Heart right ventricle (tissue), 16 donors: Measurements from ENCODE around the gene OMD. TPM values are rescaled to one million over a fixed set of nuclear protein-coding genes. Genes with fewer than 3 reads are reported as not detected.
A peak's percentile ranks its signal among the peaks of the same experiment; 100 is the strongest.

Experiments used
- ATAC-seq, 8 donors: fragments of 200-7000 bp; cut with Tn5 transposase; one replicate each; pipeline ENCODE4 v1.9.1; 2020; ENCODE audit warnings: mild to moderate bottlenecking in 8 of 8, moderate library complexity in 8 of 8, moderate number of reproducible peaks in 1 of 8
- DNase-seq, 2 donors: peaks; one replicate each; pipeline ENCODE4 v3.0.0-alpha.2; 2020
- H3K27ac ChIP-seq, 10 donors: fragments of 200-600 bp; sonication (generic) in 2 of 10; one replicate each; pipeline versions ENCODE4 v1.5.0 to v1.8.0; 2020 to 2022; ENCODE audit warnings: mild to moderate bottlenecking in 3 of 10
- H3K27me3 ChIP-seq, 7 donors: fragments of 200-600 bp; one replicate each; pipeline ENCODE4 v1.8.0; 2021 to 2022; ENCODE audit warnings: mild to moderate bottlenecking in 2 of 7
- H3K36me3 ChIP-seq, 9 donors: fragments of 200-600 bp; sonication (generic) in 1 of 9; one replicate each; pipeline versions ENCODE4 v1.5.0 to v1.8.0; 2020 to 2022; ENCODE audit warnings: mild to moderate bottlenecking in 2 of 9
- H3K4me1 ChIP-seq, 9 donors: fragments of 200-600 bp; sonication (generic) in 1 of 9; one replicate each; pipeline versions ENCODE4 v1.5.0 to v1.8.0; 2020 to 2022; ENCODE audit warnings: mild to moderate bottlenecking in 4 of 9
- H3K4me3 ChIP-seq, 10 donors: fragments of 200-600 bp; sonication (generic) in 2 of 10; one replicate each; pipeline versions ENCODE4 v1.5.0 to v1.8.0; 2020 to 2022; ENCODE audit warnings: mild to moderate bottlenecking in 7 of 10, moderate library complexity in 2 of 10
- H3K9me3 ChIP-seq, 11 donors: fragments of 200-600 bp in 10 of 11; sonication (generic) in 2 of 11; one replicate each; pipeline versions ENCODE4 v1.5.0 to v1.8.0; 2013 to 2022; ENCODE audit warnings: mild to moderate bottlenecking in 2 of 11, control low read depth in 1 of 11, moderate library complexity in 1 of 11
- WGBS, 2 donors: extraction: QIAGEN DNeasy Blood & Tissue Kit; methylation state at CpG; one replicate each; pipeline ENCODE4 v1.1.7; 2013; ENCODE audit warnings: inconsistent platforms in 1 of 2; 5-methylcytosine and 5-hydroxymethylcytosine counted together
- intact Hi-C, 10 donors: fragments of 100-400 bp; cut with DNase I; formaldehyde crosslinking; loops; one replicate each; pipeline versions ENCODE4 v1.11.1 to v1.14.2; 2022
- polyA plus RNA-seq, 2 donors: library from polyadenylated mRNA; stranded (reverse); fragments of 200-250 nt; gene quantifications; one replicate each; pipeline ENCODE4 v1.2.3, GENCODE V29; 2013
- total RNA-seq, 10 donors: library from RNA; stranded (reverse); fragmentation: NEBNext Ultra II Directional in 3 of 10; extraction: Animal tissue kit (Norgen Biotek cat#: 25700) in 3 of 10; gene quantifications; one replicate each; pipeline versions ENCODE4 v1.2.1 to v1.2.4, GENCODE V29; 2021 to 2023
- TF ChIP-seq, protein P1 (sequence below), 9 donors: fragments of 200-600 bp; sonication (generic) in 2 of 9; IDR thresholded peaks; one replicate each; pipeline versions ENCODE4 v1.5.0 to v1.8.0; 2021 to 2022; ENCODE audit warnings: antibody characterized with exemption in 9 of 9, mild to moderate bottlenecking in 5 of 9, moderate library complexity in 1 of 9
- donor health status: Arrhythmogenic right ventricular cardiomyopathy.
- donor health status: ischemic (EF 13 %, LVEDD 7.1; RV severe dilation, severe dysfunction).
- donor health status: healthy with polysubstance abuse.
- donor health status: DM: no; HTN: yes; CAD: no.
- donor health status: DM: no; HTN: no; CAD: no.
- donor health status: ischemic (EF 25% LVEDD 6.9; RV normal size, moderate dysfunction).
- donor health status: ischemic (EF 25% LVEDD 5.7; RV mildly dilated, moderate dysfunction).
- donor health status: healthy.
- donor health status: DM: yes; HTN: yes; CAD: no.
- donor health status: Ischemic cardiomyopathy.
- donor health status: ischemic (EF 35%, LVEDD 5.7; RV mildly dilated, moderate dysfunction).
- donor health status: nonischemic (EF 11% LVEDD 7.7; RV severe dilation, severe dysfunction).
- donor health status: DM: yes; HTN: yes; CAD: no.
- donor health status: PGD.
- donor health status: ischemic (EF 29% LVEDD 5.4; RV normal size, mild dysfunction).
- donor health status: nonischemic (EF 23%, LVEDD 6.1; RV moderate dilation, normal function).

The OMD gene
- total and polyA plus RNA-seq, 12 donors, result 2.1 to 11.4 (median 4.0) TPM

DNA sequence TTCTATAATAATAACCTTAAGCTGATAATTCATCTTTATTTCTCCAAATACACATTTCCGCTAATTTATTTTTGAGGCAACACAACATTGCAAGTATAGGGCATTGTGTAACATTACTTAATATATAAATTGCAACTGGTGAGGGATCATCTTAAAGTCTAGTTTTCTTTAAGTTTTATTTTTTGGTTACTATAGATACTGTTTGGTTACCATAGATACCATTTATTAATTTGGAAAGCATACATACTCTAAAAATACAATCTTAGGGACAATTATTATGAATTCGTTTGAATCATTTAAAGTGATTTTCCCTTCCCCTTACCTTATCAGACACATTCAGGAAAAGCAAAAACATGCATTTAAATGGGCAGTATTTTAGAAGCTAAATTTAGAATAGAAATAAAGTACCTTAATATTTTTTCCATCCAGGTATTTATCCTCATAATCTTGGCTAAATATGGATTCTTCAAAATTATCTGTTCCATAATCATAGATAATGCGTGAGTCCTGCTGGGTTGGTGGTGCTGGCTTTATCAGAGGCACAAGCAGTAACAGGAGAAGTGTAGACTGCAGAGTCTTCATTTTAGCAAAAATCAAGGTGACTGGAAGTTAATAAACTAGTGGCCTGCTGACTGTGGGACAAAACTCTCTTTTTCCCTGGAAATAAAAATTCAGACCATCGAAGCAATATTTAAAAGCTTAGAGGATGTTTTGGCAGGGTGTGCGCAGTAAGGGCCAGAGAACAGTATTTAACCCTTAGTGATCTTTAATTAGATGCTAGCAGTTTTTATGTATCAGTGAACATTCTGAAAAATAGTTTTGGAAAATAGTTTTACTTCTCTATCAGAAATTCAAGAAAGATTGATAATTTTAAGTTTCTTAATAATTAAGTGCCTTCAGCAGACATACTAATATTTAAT is 21.2 kb downstream of the OMD start:
- Histone ChIP-seq H3K36me3 (peaks cover 0 to 5% (median 0%) of the 10 kb centered on the region in 9 donors), H3K27ac (peak overlapping the region in 5 of 10 donors; percentile 3 to 54 (median 35)), H3K4me1 (peaks cover 0 to 18% (median 6%) of the 10 kb centered on the region in 9 donors), H3K9me3 (peaks cover 0 to 6% (median 0%) of the 10 kb centered on the region in 11 donors), H3K4me3 (peak overlapping the region in 7 of 10 donors; percentile 23 to 43 (median 34)), H3K27me3 (no peaks in the 10 kb centered on the region)
- TF ChIP-seq, protein P1, sequence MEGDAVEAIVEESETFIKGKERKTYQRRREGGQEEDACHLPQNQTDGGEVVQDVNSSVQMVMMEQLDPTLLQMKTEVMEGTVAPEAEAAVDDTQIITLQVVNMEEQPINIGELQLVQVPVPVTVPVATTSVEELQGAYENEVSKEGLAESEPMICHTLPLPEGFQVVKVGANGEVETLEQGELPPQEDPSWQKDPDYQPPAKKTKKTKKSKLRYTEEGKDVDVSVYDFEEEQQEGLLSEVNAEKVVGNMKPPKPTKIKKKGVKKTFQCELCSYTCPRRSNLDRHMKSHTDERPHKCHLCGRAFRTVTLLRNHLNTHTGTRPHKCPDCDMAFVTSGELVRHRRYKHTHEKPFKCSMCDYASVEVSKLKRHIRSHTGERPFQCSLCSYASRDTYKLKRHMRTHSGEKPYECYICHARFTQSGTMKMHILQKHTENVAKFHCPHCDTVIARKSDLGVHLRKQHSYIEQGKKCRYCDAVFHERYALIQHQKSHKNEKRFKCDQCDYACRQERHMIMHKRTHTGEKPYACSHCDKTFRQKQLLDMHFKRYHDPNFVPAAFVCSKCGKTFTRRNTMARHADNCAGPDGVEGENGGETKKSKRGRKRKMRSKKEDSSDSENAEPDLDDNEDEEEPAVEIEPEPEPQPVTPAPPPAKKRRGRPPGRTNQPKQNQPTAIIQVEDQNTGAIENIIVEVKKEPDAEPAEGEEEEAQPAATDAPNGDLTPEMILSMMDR (IDR thresholded peaks at IDR 0.05), result no peak
- 58 to 66% methylated on average over 5 of the region's 5 CpGs for WGBS, 2 donors
- peak in 2 of 8 donors; percentile 20 to 32 for ATAC-seq
- no peak for DNase-seq
- intact Hi-C loops, result no loop called here

DNA sequence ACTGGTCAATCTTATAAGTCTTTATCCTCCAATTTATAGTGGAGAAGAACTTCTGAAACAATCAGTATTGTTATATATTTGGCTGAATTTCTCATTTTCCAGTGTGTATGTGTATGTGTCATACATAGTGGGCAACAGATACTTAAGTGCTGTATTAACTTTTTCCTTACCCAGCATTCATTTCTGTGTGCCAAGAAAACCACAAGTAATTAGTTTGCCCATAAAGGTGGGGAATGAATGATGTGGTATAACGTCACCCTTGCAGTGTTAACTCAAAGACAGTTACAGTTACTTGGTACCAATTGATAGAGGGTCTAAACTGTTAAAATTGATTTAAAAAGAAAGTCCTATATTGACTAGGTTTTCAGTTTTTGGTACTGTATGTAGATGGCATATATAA is 21.9 kb downstream of the OMD start:
- TF ChIP-seq, protein P1 (IDR thresholded peaks at IDR 0.05), result no peak
- intact Hi-C loops, result no loop called here
- Histone ChIP-seq H3K27ac (peak overlapping the region in 2 of 10 donors; percentile 5 to 35), H3K9me3 (peaks cover 0 to 13% (median 0%) of the 10 kb centered on the region in 11 donors), H3K4me3 (peak overlapping the region in 7 of 10 donors; percentile 23 to 43 (median 34)), H3K4me1 (peaks cover 0 to 18% (median 6%) of the 10 kb centered on the region in 9 donors), H3K36me3 (peaks cover 0 to 12% (median 0%) of the 10 kb centered on the region in 9 donors), H3K27me3 (no peaks in the 10 kb centered on the region)
- WGBS, 2 donors, result 85 to 94% methylated on average over 1 of the region's 1 CpG
- ATAC-seq (no peak), DNase-seq (no peak)

DNA sequence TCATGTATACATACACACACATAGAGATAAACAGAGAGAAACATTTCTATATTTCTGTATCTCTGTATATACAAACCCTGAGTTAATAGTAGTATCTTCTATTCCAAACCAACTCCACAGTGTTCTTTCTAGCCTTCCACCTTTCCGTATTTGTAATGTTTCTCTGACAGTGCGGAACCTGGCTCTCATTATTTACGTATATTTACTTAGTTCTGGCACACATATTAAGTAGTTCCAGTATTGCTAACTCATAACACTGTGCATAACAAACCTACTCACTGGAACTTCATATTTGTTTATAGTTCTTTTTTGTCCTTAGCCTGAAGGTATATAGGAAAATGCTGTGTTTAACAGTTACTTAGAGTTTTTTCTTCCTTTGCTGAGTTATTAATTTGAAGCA is 26.4 kb downstream of the OMD start:
- peaks cover 0 to 14% (median 0%) of the 10 kb centered on the region in 11 donors for H3K9me3 ChIP-seq
- 98% methylated on average over 3 of the region's 3 CpGs for WGBS, 2 donors
- TF ChIP-seq, protein P1 (IDR thresholded peaks at IDR 0.05), result no peak
- H3K4me3 ChIP-seq, result no peak overlapping the region
- no peaks in the 10 kb centered on the region for H3K27me3 ChIP-seq
- peaks cover 0 to 12% (median 0%) of the 10 kb centered on the region in 9 donors for H3K4me1 ChIP-seq
- intact Hi-C loops, result no loop called here
- no peak overlapping the region for H3K27ac ChIP-seq
- DNase-seq (no peak), ATAC-seq (no peak)
- H3K36me3 ChIP-seq, result peaks cover 0 to 19% (median 0%) of the 10 kb centered on the region in 9 donors

DNA sequence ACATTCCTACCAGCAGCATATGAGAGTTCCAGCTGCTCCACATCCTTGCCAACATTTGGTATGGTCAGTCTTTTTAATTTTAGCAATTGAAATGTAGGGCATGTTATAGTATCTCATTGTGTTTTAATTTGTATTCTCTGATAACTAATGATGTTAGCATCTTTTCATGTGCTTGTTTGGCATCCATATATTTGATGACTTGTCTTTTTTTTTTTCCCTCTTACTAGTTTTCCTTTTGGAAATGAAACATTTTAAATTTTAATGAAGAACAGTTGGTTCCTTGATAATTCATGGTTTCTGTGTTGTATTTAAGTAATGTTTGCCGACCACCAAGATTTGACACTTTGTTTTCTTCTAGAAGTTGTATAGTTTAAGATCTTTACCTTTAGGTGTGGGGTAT is 28.7 kb downstream of the OMD start:
- peaks cover 0 to 12% (median 0%) of the 10 kb centered on the region in 9 donors for H3K4me1 ChIP-seq
- H3K27me3 ChIP-seq, result no peaks in the 10 kb centered on the region
- H3K36me3 ChIP-seq, result peaks cover 0 to 19% (median 0%) of the 10 kb centered on the region in 9 donors
- H3K9me3 ChIP-seq, result peaks cover 0 to 14% (median 0%) of the 10 kb centered on the region in 11 donors
- no peak overlapping the region for H3K4me3 ChIP-seq
- TF ChIP-seq, protein P1 (IDR thresholded peaks at IDR 0.05), result no peak
- ATAC-seq (no peak), DNase-seq (no peak)
- no peak overlapping the region for H3K27ac ChIP-seq
- intact Hi-C loops, result no loop called here
- WGBS, 2 donors, result 85 to 95% methylated on average over 1 of the region's 1 CpG
